ENCODE results near the gene ZNF205. TPM values are rescaled to one million over a fixed set of nuclear protein-coding genes. Genes with fewer than 3 reads are reported as not detected.

Gene ZNF205
- total and polyA plus RNA-seq, 2 experiments from 2014 or later = 16.6 to 29.1 TPM

GRCh38 chr16:3149193-3149530, 36.8 kb downstream of the ZNF205 start:
- H3K27ac ChIP-seq (ENCODE audit: low read depth) = no peak overlapping the region
- Mint-ChIP-seq H3K4me1 (peaks cover 10% of the 10 kb centered on the region), H3K36me3 (ENCODE audit: low read depth) (peaks cover 5% of the 10 kb centered on the region; the same call in 2 of the 3 replicates), H3K27me3 (ENCODE audit: insufficient read depth, low read depth, poor library complexity) (peaks cover 34% of the 10 kb centered on the region), H3K4me3 (peak overlapping the region; percentile 88), H3K9me3 (peaks cover 10% of the 10 kb centered on the region), H3K27ac (no peak overlapping the region)
- H3K4me3 ChIP-seq = peak overlapping the region; percentile 96
- H3F3A ChIP-seq (replicated peaks; ENCODE audit: low read depth) = peaks cover 27% of the 10 kb centered on the region
- no peaks in the 10 kb centered on the region for H4K20me1 ChIP-seq (replicated peaks; ENCODE audit: insufficient read depth)
- H2AFZ ChIP-seq = peak overlapping the region; percentile 97; the same call in 1 of the 2 replicates
- no peak for DNase-seq (ENCODE audit: low spot score)
- no peaks in the 10 kb centered on the region for H3K79me2 ChIP-seq (replicated peaks; ENCODE audit: insufficient read depth)
- H3K4me1 ChIP-seq (ENCODE audit: insufficient read depth) = peaks cover 5% of the 10 kb centered on the region; the same call in 1 of the 2 replicates
- ATAC-seq = no peak
- TF ChIP-seq ZNF462 (CRISPR knock-in tag; IDR thresholded peaks at IDR 0.05) (no peak), REST (IDR thresholded peaks at IDR 0.05; ENCODE audit: unreplicated experiment) (no peak), ZNF331 (CRISPR knock-in tag; IDR thresholded peaks at IDR 0.05; ENCODE audit: low read depth) (no peak), NANOG (IDR thresholded peaks at IDR 0.05; ENCODE audit: borderline replicate concordance) (no peak), ETS1 (IDR thresholded peaks at IDR 0.05) (no peak), CREB1 (CRISPR knock-in tag; IDR thresholded peaks at IDR 0.05; ENCODE audit: low read depth) (no peak), EZH2phosphoT487 (IDR thresholded peaks at IDR 0.05; ENCODE audit: unreplicated experiment) (no peak), EZH2 (IDR thresholded peaks at IDR 0.05; ENCODE audit: low read depth, unreplicated experiment) (no peak), STAT1 (IDR thresholded peaks at IDR 0.05; ENCODE audit: unreplicated experiment) (no peak), JUNB (IDR thresholded peaks at IDR 0.05; ENCODE audit: unreplicated experiment) (no peak), ZNF114 (CRISPR knock-in tag; IDR thresholded peaks at IDR 0.05) (no peak), POLR2AphosphoS5 (IDR thresholded peaks at IDR 0.05; ENCODE audit: low read depth) (no peak), CTCF (conservative IDR thresholded peaks at IDR 0.05; ENCODE audit: low read depth in 2 of 2) (no peak)
- no peaks in the 10 kb centered on the region for H3K36me3 ChIP-seq (ENCODE audit: insufficient read depth)
- H3K27me3 ChIP-seq (ENCODE audit: insufficient read depth) = peaks cover 16% of the 10 kb centered on the region
- peak overlapping the region; percentile 99 for H3K4me2 ChIP-seq
- no peaks in the 10 kb centered on the region for H3K9me2 ChIP-seq (ENCODE audit: insufficient read depth)
